ENCODE results near the gene MDM1.
A peak's percentile ranks its signal among the peaks of the same experiment; 100 is the strongest.

The MDM1 gene

GRCh38 chr12:68325966-68326365 lies 6.2 kb downstream of the MDM1 start:
- no peak overlapping the region for H3K4me3 ChIP-seq (ENCODE audit: low read depth, low read length)
- no peak for DNase-seq (ENCODE audit: low read depth)
- TF ChIP-seq MAX (IDR thresholded peaks at IDR 0.05; ENCODE audit: low read depth, low read length) (no peak), POLR2A (IDR thresholded peaks at IDR 0.05; ENCODE audit: extremely low read depth, insufficient read length) (no peak), CTCF (IDR thresholded peaks at IDR 0.05; ENCODE audit: low read depth, low read length) (no peak), MYC (IDR thresholded peaks at IDR 0.05; ENCODE audit: low read depth, low read length) (no peak)

DNA sequence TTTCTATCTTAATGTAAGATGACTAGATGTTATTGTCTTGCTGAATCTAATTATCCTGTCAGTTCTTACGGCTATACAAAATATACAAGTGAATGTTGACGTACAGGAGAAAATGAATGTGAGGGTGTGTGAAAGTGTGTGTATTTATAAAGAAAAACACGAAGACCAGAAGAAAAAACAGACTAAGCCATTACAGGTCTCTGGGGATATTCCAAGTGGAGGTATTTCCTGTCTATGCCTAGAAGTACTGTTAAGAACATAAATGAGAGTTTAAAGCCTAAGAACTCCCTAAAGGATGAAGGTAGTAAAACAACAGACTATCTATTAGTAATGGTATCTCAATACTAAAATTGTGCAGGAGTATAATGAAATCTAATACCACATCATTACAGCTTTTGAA lies 7.6 kb downstream of the MDM1 start:
- TF ChIP-seq CTCF (IDR thresholded peaks at IDR 0.05; ENCODE audit: low read depth, low read length) (no peak), MAX (IDR thresholded peaks at IDR 0.05; ENCODE audit: low read depth, low read length) (no peak), MYC (IDR thresholded peaks at IDR 0.05; ENCODE audit: low read depth, low read length) (no peak), POLR2A (IDR thresholded peaks at IDR 0.05; ENCODE audit: extremely low read depth, insufficient read length) (no peak)

GRCh38 chr12:68321140-68321539 lies 11.0 kb downstream of the MDM1 start:
- TF ChIP-seq MYC (IDR thresholded peaks at IDR 0.05; ENCODE audit: low read depth, low read length) = no peak
- no peak for TF ChIP-seq CTCF (IDR thresholded peaks at IDR 0.05; ENCODE audit: low read depth, low read length)
- TF ChIP-seq MAX (IDR thresholded peaks at IDR 0.05; ENCODE audit: low read depth, low read length) = no peak
- no peak for TF ChIP-seq POLR2A (IDR thresholded peaks at IDR 0.05; ENCODE audit: extremely low read depth, insufficient read length)

More for the DNA sequence above, 7.6 kb downstream of the MDM1 start:
- no peak overlapping the region for H3K4me3 ChIP-seq (ENCODE audit: low read depth, low read length)
- no peak for DNase-seq (ENCODE audit: low read depth)

GRCh38 chr12:68319988-68320623 lies 12.1 kb downstream of the MDM1 start:
- DNase-seq (ENCODE audit: low read depth) = no peak
- no peak for TF ChIP-seq MAX (IDR thresholded peaks at IDR 0.05; ENCODE audit: low read depth, low read length)
- TF ChIP-seq CTCF (IDR thresholded peaks at IDR 0.05; ENCODE audit: low read depth, low read length) = no peak
- no peak for TF ChIP-seq POLR2A (IDR thresholded peaks at IDR 0.05; ENCODE audit: extremely low read depth, insufficient read length)
- no peak for TF ChIP-seq MYC (IDR thresholded peaks at IDR 0.05; ENCODE audit: low read depth, low read length)
- no peak overlapping the region for H3K4me3 ChIP-seq (ENCODE audit: low read depth, low read length)

More at GRCh38 chr12:68321140-68321539, 11.0 kb downstream of the MDM1 start:
- no peak overlapping the region for H3K4me3 ChIP-seq (ENCODE audit: low read depth, low read length)
- no peak for DNase-seq (ENCODE audit: low read depth)

GRCh38 chr12:68317047-68317667 lies 15.0 kb downstream of the MDM1 start:
- TF ChIP-seq CTCF (IDR thresholded peaks at IDR 0.05; ENCODE audit: low read depth, low read length) = peak; percentile 62
- no peak for TF ChIP-seq MAX (IDR thresholded peaks at IDR 0.05; ENCODE audit: low read depth, low read length)
- peak; percentile 68 for DNase-seq (ENCODE audit: low read depth)
- no peak overlapping the region for H3K4me3 ChIP-seq (ENCODE audit: low read depth, low read length)
